ENCODE measurements around the gene TRIOBP. TPM values are rescaled to one million over a fixed set of nuclear protein-coding genes. Genes with fewer than 3 reads are reported as not detected.

TRIOBP gene
- total RNA-seq, 1 experiment from 2014 or later: 38.4 TPM

DNA sequence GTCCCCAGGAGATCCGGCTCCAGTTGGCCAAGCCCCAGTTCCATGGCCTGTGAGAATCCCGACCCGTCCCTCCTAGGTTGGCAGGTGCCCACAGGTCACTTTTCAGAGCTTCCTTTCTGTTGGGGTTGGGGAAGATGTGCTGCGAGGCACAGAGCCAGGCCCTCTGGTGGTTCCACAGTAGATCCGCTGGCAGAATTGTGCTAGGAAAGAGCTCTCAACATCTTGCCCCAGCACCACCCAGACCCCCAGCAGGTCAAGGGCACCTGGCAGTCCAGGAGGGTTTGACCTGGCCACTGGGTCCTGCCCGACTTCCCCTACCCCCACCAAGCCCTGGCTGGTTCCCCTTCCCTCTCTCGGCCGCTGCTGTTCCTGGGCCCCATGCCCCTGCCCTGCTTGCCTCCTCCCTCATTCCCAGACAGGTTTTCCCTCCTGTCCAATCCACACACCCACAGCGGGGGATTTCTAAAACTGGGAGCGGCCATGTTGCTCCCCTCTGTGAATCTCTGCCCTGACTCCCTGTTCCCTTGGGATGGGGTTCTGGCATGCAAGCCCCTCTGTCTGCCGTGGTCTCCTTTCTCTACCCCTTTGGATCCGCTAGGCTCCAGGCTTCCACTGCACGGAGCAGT is 84.7 kb downstream of the TRIOBP start:
- intact Hi-C loops (cut with micrococcal nuclease; ENCODE audit: unreplicated experiment): no loop called here
- H3K4me1 Mint-ChIP-seq (ENCODE audit: low read depth, unreplicated experiment): peaks cover 19% of the 10 kb centered on the region
- no peak overlapping the region for H3K4me3 Mint-ChIP-seq (ENCODE audit: unreplicated experiment)
- no peaks in the 10 kb centered on the region for H3K27me3 ChIP-seq (replicated peaks; ENCODE audit: control insufficient read depth, insufficient read depth, low read length)
- BruUV-seq (replicated peaks): no TSS peak
- TF ChIP-seq, protein P1, sequence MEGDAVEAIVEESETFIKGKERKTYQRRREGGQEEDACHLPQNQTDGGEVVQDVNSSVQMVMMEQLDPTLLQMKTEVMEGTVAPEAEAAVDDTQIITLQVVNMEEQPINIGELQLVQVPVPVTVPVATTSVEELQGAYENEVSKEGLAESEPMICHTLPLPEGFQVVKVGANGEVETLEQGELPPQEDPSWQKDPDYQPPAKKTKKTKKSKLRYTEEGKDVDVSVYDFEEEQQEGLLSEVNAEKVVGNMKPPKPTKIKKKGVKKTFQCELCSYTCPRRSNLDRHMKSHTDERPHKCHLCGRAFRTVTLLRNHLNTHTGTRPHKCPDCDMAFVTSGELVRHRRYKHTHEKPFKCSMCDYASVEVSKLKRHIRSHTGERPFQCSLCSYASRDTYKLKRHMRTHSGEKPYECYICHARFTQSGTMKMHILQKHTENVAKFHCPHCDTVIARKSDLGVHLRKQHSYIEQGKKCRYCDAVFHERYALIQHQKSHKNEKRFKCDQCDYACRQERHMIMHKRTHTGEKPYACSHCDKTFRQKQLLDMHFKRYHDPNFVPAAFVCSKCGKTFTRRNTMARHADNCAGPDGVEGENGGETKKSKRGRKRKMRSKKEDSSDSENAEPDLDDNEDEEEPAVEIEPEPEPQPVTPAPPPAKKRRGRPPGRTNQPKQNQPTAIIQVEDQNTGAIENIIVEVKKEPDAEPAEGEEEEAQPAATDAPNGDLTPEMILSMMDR (IDR thresholded peaks at IDR 0.05; ENCODE audit: insufficient read depth in 1 of 2, low read depth in 1 of 2, low read length in 1 of 2, severe bottlenecking in 1 of 2, unreplicated experiment in 1 of 2): peak; percentile 15 to 17
- H3K9me3 ChIP-seq: no peaks in the 10 kb centered on the region
- H3K36me3 Mint-ChIP-seq (ENCODE audit: insufficient read depth, unreplicated experiment): peaks cover 12% of the 10 kb centered on the region
- peaks cover 24% of the 10 kb centered on the region for H3K4me1 ChIP-seq
- no peak overlapping the region for H3K4me3 ChIP-seq (ENCODE audit: low read depth, low read length)
- DNase-seq: no peak
- H3K27me3 Mint-ChIP-seq (ENCODE audit: insufficient read depth, unreplicated experiment): no peaks in the 10 kb centered on the region
- no peaks in the 10 kb centered on the region for H3K9me3 Mint-ChIP-seq (ENCODE audit: unreplicated experiment)
- no peaks in the 10 kb centered on the region for H3K36me3 ChIP-seq (ENCODE audit: control insufficient read depth, insufficient read depth, low read length)
- ChIA-PET CTCF (interaction anchor here (1.0 to 1.6 kb wide), 2 partner anchors 13 to 84 kb away, joined by 4 to 5 read pairs; no protein-coding TSS in a partner anchor), POLR2A (interaction anchor here (0.7 kb wide), 1 partner anchor 175 kb away, joined by 3 read pairs; no protein-coding TSS in a partner anchor)
- no peak overlapping the region for H3K27ac Mint-ChIP-seq (ENCODE audit: unreplicated experiment)

DNA sequence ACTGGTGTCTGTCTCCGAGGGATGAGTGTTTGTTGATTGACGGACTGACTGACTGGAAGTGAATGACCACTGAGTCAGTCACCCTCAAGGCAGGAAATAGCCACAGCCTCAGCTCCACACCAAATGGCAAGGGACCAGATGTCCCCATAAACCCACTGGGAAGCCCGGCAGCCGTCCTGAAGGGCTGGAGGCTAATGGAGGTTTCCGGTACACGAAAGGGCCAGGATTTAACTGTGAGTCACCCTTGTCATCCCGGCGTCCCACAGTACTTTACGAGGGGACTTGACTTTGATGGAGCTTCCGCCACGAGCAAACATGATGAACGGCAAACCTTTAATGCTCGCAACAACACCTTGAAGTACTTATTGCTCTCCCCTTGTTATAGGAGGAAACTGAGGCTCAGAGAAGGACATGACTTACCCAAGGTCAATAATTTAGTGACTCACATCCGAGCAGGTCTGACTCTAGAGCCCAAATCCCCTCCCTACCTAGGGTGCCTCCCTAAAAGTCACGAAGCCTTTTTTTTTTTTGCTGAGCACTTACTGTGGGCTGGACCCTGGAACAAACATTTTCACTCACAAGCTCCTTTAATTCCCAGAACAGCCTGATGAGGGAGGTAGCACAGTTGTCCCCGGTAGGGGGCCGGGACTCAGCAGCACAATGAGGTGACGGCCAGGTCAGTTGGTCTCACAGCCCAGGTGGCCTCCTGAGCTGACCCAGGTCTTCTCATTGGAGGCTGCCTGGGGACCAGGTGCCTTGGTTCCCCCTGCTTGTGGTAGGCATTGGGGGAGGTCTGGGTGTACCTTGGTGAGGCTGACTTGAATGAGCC is 85.7 kb downstream of the TRIOBP start:
- Histone ChIP-seq H3K27me3 (replicated peaks; ENCODE audit: control insufficient read depth, insufficient read depth, low read length) (no peaks in the 10 kb centered on the region), H3K36me3 (ENCODE audit: control insufficient read depth, insufficient read depth, low read length) (no peaks in the 10 kb centered on the region), H3K4me3 (ENCODE audit: low read depth, low read length) (no peak overlapping the region), H3K9me3 (no peaks in the 10 kb centered on the region), H3K4me1 (peaks cover 18% of the 10 kb centered on the region)
- ChIA-PET CTCF (interaction anchor here (0.6 kb wide), 1 partner anchor 203 kb away, joined by 6 read pairs; no protein-coding TSS in a partner anchor), POLR2A (no interaction called here)
- intact Hi-C loops (cut with micrococcal nuclease; ENCODE audit: unreplicated experiment): no loop called here
- Mint-ChIP-seq H3K4me1 (ENCODE audit: low read depth, unreplicated experiment) (peaks cover 17% of the 10 kb centered on the region), H3K27me3 (ENCODE audit: insufficient read depth, unreplicated experiment) (no peaks in the 10 kb centered on the region), H3K27ac (ENCODE audit: unreplicated experiment) (no peak overlapping the region), H3K4me3 (ENCODE audit: unreplicated experiment) (no peak overlapping the region), H3K36me3 (ENCODE audit: insufficient read depth, unreplicated experiment) (peaks cover 12% of the 10 kb centered on the region), H3K9me3 (ENCODE audit: unreplicated experiment) (no peaks in the 10 kb centered on the region)
- no TSS peak for BruUV-seq (replicated peaks)
- DNase-seq: no peak
- TF ChIP-seq, protein P1 (IDR thresholded peaks at IDR 0.05; ENCODE audit: insufficient read depth in 1 of 2, low read depth in 1 of 2, low read length in 1 of 2, severe bottlenecking in 1 of 2, unreplicated experiment in 1 of 2): no peak

DNA sequence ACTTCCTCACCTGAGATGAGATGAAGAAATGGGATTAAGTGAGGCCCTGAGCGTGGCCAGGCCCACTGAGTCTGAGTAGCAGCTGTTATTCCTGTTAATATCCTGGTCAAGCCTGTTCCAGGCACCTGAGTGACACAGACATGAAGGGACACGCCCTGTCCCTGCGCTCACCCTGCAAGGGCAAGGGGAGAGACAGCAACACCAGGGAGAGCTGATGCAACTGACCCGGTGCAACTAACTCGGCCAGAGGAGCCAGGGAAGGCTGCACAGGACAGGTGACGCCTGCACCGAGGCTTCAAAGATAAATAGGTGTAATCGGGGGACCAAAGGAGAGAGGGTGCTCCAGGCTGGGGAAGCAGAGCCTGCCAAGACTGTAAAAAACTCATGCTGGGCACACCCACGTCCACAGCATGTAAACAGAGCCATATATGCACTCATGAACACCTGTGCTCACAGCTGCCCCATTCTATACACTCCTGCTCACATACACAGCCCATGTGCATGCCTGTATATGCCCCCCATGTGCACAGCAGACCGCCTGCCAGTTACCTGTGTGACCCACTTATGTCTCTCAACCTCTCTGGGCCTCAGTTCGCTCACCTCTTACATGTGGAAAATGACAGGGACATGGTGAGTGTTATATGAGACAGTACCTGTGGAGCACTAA is 88.1 kb downstream of the TRIOBP start:
- TF ChIP-seq, protein P1 (IDR thresholded peaks at IDR 0.05; ENCODE audit: insufficient read depth in 1 of 2, low read depth in 1 of 2, low read length in 1 of 2, severe bottlenecking in 1 of 2, unreplicated experiment in 1 of 2): no peak
- peak; percentile 85 to 86 for DNase-seq
- H3K4me1 Mint-ChIP-seq (ENCODE audit: low read depth, unreplicated experiment): peaks cover 17% of the 10 kb centered on the region
- intact Hi-C loops (cut with micrococcal nuclease; ENCODE audit: unreplicated experiment): loop anchor here (2.0 kb wide), 1 partner anchor 18 kb away; no protein-coding TSS in a partner anchor
- POLR2A ChIA-PET: interaction anchor here (1.0 kb wide), 1 partner anchor 22 kb away, joined by 7 read pairs; the partner anchor contains the start of gene GCAT
- no peaks in the 10 kb centered on the region for H3K9me3 Mint-ChIP-seq (ENCODE audit: unreplicated experiment)
- CTCF ChIA-PET: interaction anchor here (0.6 kb wide), 2 partner anchors 23 to 142 kb away, joined by 3 to 8 read pairs; partner anchors contain the start of gene GCAT
- H3K36me3 Mint-ChIP-seq (ENCODE audit: insufficient read depth, unreplicated experiment): no peaks in the 10 kb centered on the region
- peak overlapping the region; percentile 81 for H3K27ac Mint-ChIP-seq (ENCODE audit: unreplicated experiment)
- no peaks in the 10 kb centered on the region for H3K27me3 Mint-ChIP-seq (ENCODE audit: insufficient read depth, unreplicated experiment)
- H3K36me3 ChIP-seq (ENCODE audit: control insufficient read depth, insufficient read depth, low read length): no peaks in the 10 kb centered on the region
- no TSS peak for BruUV-seq (replicated peaks)
- peaks cover 18% of the 10 kb centered on the region for H3K4me1 ChIP-seq
- no peaks in the 10 kb centered on the region for H3K27me3 ChIP-seq (replicated peaks; ENCODE audit: control insufficient read depth, insufficient read depth, low read length)
- H3K9me3 ChIP-seq: no peaks in the 10 kb centered on the region
- peak overlapping the region; percentile 34 for H3K4me3 Mint-ChIP-seq (ENCODE audit: unreplicated experiment)
- no peak overlapping the region for H3K4me3 ChIP-seq (ENCODE audit: low read depth, low read length)

Data from Caco-2 (cell line).